ENCODE measurements around the gene JARID2.

JARID2 gene

GRCh38 chr6:15270402-15270801 is 24.5 kb downstream of the JARID2 start:
- peaks cover 0 to 30% (median 18%) of the 10 kb centered on the region in 11 experiments; a peak in 12 of 22 replicates for H3K36me3 ChIP-seq
- no peak for TF ChIP-seq Cebpa-rat (IDR thresholded peaks at IDR 0.05)
- H3K4me2 ChIP-seq: peak overlapping the region in 10 of 11 experiments; percentile 28 to 99 (median 94); a peak in 15 of 22 replicates
- no peak overlapping the region for H3K9ac ChIP-seq
- peaks cover 70 to 90% (median 81%) of the 10 kb centered on the region in 10 experiments for H3K4me1 ChIP-seq
- H3K27me3 ChIP-seq: no peaks in the 10 kb centered on the region
- H3K27ac ChIP-seq: peak overlapping the region in 3 of 11 experiments; percentile 88 to 89 (median 88); a peak in 1 of 22 replicates
- H3K4me3 ChIP-seq: no peak overlapping the region
- H4K20me1 ChIP-seq: peaks cover 32 to 100% (median 94%) of the 10 kb centered on the region in 11 experiments; a peak in 18 of 22 replicates
- H3K9me3 ChIP-seq (replicated peaks in 1 of 11): no peaks in the 10 kb centered on the region

- Histone ChIP-seq H3K4me3 (no peak overlapping the region), H3K27me3 (no peaks in the 10 kb centered on the region), H3K27ac (no peak overlapping the region), H3K36me3 (peaks cover 0 to 39% (median 19%) of the 10 kb centered on the region in 11 experiments; a peak in 12 of 22 replicates), H3K4me1 (peaks cover 65 to 86% (median 75%) of the 10 kb centered on the region in 10 experiments), H3K9me3 (replicated peaks in 1 of 11) (no peaks in the 10 kb centered on the region), H4K20me1 (peaks cover 44 to 100% (median 90%) of the 10 kb centered on the region in 11 experiments; a peak in 18 of 22 replicates), H3K4me2 (no peak overlapping the region; a peak in 1 of 22 replicates), H3K9ac (no peak overlapping the region)
- no peak for TF ChIP-seq Cebpa-rat (IDR thresholded peaks at IDR 0.05)
These were observed 26.7 kb downstream of the JARID2 start for GRCh38 chr6:15272562-15272961.

GRCh38 chr6:15274692-15275387 is 29.0 kb downstream of the JARID2 start:
- Histone ChIP-seq H3K4me2 (peak overlapping the region; percentile 6 to 65 (median 38); a peak in 18 of 22 replicates), H3K27me3 (no peaks in the 10 kb centered on the region), H3K27ac (0 out of 22 replicates have a peak overlapping the region, but pooled peaks of 2 of the 11 experiments have one; percentile 2 to 16), H4K20me1 (peaks cover 50 to 100% (median 95%) of the 10 kb centered on the region in 11 experiments; a peak in 20 of 22 replicates), H3K9ac (no peak overlapping the region), H3K4me1 (peaks cover 58 to 80% (median 74%) of the 10 kb centered on the region in 10 experiments), H3K36me3 (peaks cover 0 to 39% (median 19%) of the 10 kb centered on the region in 11 experiments; a peak in 12 of 22 replicates), H3K9me3 (replicated peaks in 1 of 11) (no peaks in the 10 kb centered on the region), H3K4me3 (no peak overlapping the region)
- no peak for TF ChIP-seq Cebpa-rat (IDR thresholded peaks at IDR 0.05)

GRCh38 chr6:15276036-15276985 is 30.4 kb downstream of the JARID2 start:
- Histone ChIP-seq H3K27ac (peak overlapping the region in 2 of 11 experiments; percentile 11 to 15; a peak in 1 of 22 replicates), H3K4me3 (no peak overlapping the region), H3K9me3 (replicated peaks in 1 of 11) (no peaks in the 10 kb centered on the region), H4K20me1 (peaks cover 46 to 100% (median 94%) of the 10 kb centered on the region in 11 experiments; a peak in 20 of 22 replicates), H3K27me3 (no peaks in the 10 kb centered on the region), H3K4me1 (peaks cover 60 to 82% (median 76%) of the 10 kb centered on the region in 10 experiments), H3K4me2 (peak overlapping the region; percentile 0 to 48 (median 17); a peak in 18 of 22 replicates), H3K9ac (no peak overlapping the region), H3K36me3 (peaks cover 0 to 38% (median 20%) of the 10 kb centered on the region in 11 experiments; a peak in 16 of 22 replicates)
- no peak for TF ChIP-seq Cebpa-rat (IDR thresholded peaks at IDR 0.05)

- peaks cover 0 to 12% (median 0%) of the 10 kb centered on the region in 11 experiments; a peak in 5 of 22 replicates for H3K9me3 ChIP-seq (replicated peaks in 1 of 11)
- peak overlapping the region in 1 of 11 experiments; percentile 25; a peak in 1 of 22 replicates for H3K9ac ChIP-seq
- peaks cover 0 to 40% (median 20%) of the 10 kb centered on the region in 11 experiments; a peak in 14 of 22 replicates for H3K36me3 ChIP-seq
- TF ChIP-seq Cebpa-rat (IDR thresholded peaks at IDR 0.05): no peak
- peaks cover 55 to 76% (median 67%) of the 10 kb centered on the region in 10 experiments for H3K4me1 ChIP-seq
- no peaks in the 10 kb centered on the region for H3K27me3 ChIP-seq
- H3K4me3 ChIP-seq: no peak overlapping the region
- peaks cover 48 to 98% (median 82%) of the 10 kb centered on the region in 11 experiments; a peak in 20 of 22 replicates for H4K20me1 ChIP-seq
- peak overlapping the region in 4 of 11 experiments; percentile 16 to 41 (median 25); a peak in 3 of 22 replicates for H3K27ac ChIP-seq
- peak overlapping the region; percentile 6 to 63 (median 34); a peak in 17 of 22 replicates for H3K4me2 ChIP-seq
These were observed 33.3 kb downstream of the JARID2 start for GRCh38 chr6:15279047-15279661.

- Histone ChIP-seq H3K9ac (peak overlapping the region in 1 of 11 experiments; percentile 10; a peak in 1 of 22 replicates), H3K36me3 (peaks cover 0 to 41% (median 19%) of the 10 kb centered on the region in 11 experiments; a peak in 16 of 22 replicates), H3K4me3 (no peak overlapping the region), H3K27me3 (no peaks in the 10 kb centered on the region), H4K20me1 (peaks cover 45 to 98% (median 79%) of the 10 kb centered on the region in 11 experiments; a peak in 20 of 22 replicates), H3K4me2 (peak overlapping the region; percentile 6 to 63 (median 34); a peak in 19 of 22 replicates), H3K9me3 (replicated peaks in 1 of 11) (peaks cover 0 to 12% (median 0%) of the 10 kb centered on the region in 11 experiments; a peak in 5 of 22 replicates), H3K27ac (peak overlapping the region in 7 of 11 experiments; percentile 7 to 43 (median 28); a peak in 8 of 22 replicates), H3K4me1 (peaks cover 48 to 72% (median 63%) of the 10 kb centered on the region in 10 experiments)
- no peak for TF ChIP-seq Cebpa-rat (IDR thresholded peaks at IDR 0.05)
These were observed 34.2 kb downstream of the JARID2 start for GRCh38 chr6:15280028-15280427.

- H3K36me3 ChIP-seq: peaks cover 0 to 50% (median 20%) of the 10 kb centered on the region in 11 experiments; a peak in 16 of 22 replicates
- H4K20me1 ChIP-seq: peaks cover 37 to 99% (median 78%) of the 10 kb centered on the region in 11 experiments; a peak in 20 of 22 replicates
- H3K9ac ChIP-seq: no peak overlapping the region; a peak in 1 of 22 replicates
- H3K9me3 ChIP-seq (replicated peaks in 1 of 11): peaks cover 0 to 14% (median 0%) of the 10 kb centered on the region in 11 experiments; a peak in 5 of 22 replicates
- TF ChIP-seq Cebpa-rat (IDR thresholded peaks at IDR 0.05): no peak
- H3K4me1 ChIP-seq: peaks cover 43 to 69% (median 61%) of the 10 kb centered on the region in 10 experiments
- H3K27me3 ChIP-seq: no peaks in the 10 kb centered on the region
- no peak overlapping the region for H3K4me3 ChIP-seq
- peak overlapping the region in 8 of 11 experiments; percentile 6 to 60 (median 31); a peak in 5 of 22 replicates for H3K4me2 ChIP-seq
- H3K27ac ChIP-seq: no peak overlapping the region
These were observed 35.1 kb downstream of the JARID2 start for GRCh38 chr6:15280961-15281360.

Measured in BLaER1 treated with 17β-estradiol and CSF1 and Interleukin-3, amounts not matched to agents 10 nM and 100 nM (cell line).